IPS-NIHi7 (cell line): ENCODE measurements around the gene NHERF1.

ENCODE experiments used
- DNase-seq: peaks from one replicate; pipeline ENCODE4 v3.0.0; 2012; ENCODE audit warnings: mixed read lengths; ENCODE audit errors: extremely low spot score

The NHERF1 gene

DNA sequence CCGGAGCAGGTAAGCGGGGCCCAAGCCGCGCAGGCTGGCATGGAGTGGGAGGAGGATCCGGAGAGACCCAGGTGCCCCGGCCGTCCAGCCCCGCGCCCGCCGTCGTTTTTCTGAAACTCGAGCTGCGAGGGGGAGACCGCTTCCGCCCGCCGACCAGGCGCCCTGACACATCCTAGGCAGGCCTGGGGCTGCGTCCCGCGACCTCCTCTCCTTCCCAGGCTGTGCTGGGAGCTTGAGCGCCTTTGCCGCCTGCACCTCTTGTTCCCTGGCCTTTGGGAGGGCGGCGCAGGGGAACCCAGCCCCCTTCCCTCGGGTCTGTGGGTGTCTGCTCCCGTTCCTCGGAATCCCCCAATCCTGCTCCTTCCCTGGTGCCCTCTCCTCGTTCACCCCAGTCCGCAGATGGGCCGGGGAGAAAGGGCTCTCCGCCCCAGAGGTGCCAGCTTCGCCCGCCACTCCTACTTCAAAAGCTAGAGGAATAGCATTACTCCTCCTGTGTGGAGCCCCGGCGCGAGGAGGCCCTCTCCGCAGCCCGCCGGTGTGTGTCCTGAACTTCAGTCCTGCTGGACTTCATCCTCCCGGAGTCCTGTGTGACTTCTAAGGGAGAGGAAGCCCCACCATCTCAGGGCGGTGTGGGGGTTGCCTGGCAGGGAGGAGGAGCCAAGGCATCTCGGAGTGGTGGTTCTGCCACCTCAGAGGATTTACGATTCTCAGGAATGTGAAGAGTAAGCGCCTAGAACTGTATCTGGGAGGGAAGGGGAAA, 1.0 kb downstream of the NHERF1 start:
- DNase-seq: no peak

DNA sequence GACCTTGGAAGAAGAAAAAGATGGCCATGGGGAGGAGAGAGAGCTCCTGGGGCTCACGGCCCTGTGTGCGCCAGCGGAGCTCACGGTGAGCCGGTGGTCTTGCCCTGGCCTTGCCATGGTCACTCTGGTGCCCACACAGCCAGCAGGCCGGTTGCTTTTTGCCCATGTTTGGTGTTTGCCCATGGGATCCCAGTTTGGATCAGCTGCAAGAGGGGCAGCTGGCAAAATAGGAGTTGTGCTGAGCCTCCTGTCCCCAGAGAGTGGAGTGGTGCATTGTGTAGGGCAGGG, 1.6 kb downstream of the NHERF1 start:
- DNase-seq: no peak

DNA sequence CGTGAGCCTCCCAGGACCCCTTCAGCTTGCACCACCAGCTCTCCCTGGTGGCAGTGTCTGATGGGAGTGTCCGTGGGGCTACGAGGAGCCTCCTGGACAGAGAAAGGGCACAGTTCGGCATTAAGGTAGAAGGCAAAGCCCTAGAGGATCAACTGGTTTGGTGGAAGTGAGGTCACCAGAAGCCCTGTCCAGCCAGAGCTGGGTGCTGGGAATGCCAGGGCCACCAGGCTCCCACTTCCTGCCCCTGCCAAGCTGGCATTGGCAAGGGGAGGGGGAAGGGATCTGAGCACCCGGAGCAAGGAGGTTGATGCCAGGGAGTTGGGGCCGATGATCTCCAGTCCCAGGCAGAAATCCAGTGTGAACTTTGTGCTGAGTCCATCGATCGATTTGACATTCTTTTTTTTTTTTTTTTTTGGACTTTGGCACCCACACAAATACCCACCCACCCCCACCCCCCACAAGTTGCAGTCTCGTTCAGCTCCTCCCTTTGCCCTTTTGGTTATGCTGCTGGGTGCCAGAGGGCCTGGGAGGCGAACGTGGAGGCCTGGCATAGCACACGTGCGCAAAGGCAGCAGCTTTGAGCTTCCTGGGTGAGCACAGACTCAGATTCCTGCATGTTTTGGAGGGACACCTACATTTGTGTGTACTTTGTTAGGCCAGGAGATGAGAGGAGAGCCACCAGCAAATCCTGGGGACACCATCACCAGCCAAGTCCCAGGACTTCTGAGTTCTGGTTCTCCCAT, 2.1 kb downstream of the NHERF1 start:
- no peak for DNase-seq

DNA sequence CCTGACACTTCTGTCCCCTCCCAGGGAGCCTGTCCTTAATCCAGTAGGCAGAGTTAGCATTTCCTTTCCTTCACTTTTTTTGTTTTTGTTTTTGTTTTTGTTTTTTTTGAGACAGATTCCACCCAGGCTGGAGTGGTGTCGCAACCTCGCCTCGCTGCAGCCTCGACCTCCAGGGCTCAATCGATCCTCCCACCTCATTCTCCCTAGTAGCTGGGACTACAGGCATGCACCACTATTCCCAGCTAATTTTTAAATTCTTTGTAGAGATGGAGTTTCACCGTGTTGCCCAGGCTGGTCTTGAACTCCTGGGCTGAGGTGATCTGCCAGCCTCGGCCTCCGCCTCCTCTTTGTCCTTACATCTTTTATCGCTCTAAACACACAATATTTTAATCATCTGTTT, 4.0 kb downstream of the NHERF1 start:
- DNase-seq: no peak

DNA sequence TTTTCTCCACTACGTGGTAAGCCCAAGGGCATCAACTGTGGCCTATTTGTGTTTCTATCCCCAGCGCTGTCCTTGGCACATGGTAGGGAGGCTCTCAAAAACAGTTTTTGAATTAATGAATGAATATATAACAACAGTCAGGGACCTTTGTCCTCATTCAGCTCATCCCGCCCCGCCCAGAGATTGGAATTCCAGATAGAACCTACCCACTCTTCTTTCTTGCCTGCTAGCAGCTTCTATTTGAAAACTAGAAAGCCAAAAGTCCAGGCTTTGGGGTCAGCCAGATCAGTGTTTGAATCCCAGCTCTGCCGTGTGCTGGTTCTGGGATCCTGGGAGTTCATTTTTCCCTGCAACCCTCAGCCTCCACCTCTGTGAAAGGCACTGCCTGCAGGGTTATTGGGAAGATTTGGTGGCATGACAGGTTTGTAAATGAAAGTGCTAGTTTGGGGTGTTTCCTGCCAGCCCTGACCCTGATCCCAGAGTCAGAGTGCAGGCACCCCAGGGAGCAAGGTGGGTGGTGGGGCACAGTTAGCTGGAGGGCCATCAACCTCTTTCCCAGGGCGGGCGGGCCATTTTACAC, 4.5 kb downstream of the NHERF1 start:
- no peak for DNase-seq

DNA sequence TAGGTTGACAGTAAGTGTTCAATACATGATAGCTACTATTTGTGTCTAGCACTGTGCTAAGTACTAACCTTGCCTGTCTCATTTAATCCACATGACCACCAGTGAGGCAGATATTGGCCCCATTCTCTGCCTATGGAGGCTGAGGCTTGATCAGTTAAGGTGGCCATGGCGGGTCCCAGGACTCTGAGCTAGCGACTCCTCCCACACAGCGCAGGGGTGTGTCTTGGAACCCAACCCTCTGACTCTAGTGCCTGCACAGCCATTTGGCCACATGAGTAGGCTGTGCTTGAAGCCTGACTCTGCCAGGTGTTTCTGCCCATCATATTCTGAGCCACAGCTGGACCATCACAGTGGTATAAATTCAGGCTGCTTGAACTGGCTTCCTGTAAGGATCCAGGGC, 6.4 kb downstream of the NHERF1 start:
- DNase-seq: no peak

DNA sequence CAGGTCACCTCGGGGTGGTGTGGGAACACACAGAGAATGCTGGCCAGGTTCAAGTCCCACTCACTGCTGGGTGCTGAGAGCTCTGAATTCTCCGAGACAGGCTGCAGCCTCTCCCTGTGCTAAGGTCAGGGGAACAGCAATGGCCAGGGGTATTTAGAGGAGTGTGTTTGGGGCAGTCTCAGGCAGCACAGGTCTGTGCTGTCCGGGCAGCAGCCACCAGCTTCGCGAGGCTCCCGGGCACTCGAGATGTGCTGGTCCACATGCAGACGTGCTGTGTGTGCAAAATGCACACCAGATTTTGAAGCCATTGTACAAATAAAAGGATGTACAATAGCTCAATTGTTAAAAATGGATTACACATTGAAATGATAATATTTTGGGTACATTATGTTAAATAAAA, 7.1 kb downstream of the NHERF1 start:
- DNase-seq: no peak

DNA sequence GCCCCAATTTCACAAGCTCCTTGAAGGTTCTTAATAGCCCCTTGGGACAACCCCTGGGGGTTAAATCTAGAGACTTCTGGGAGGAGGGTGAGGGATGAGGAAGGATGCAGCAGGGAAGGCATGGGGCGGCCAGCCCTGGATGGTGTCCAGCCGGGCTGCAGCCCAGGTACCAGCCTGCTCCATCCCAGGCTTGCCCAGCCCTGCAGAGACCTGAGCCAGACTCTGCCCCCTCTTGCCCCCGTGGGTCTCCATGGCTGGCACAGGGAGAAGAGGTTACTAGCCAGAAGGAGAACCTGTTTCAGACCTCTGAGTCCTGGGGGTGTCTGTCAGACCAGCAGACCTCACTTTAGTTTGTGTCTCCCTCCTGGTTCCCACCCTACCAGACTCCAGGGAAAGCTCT, 8.5 kb downstream of the NHERF1 start:
- no peak for DNase-seq

DNA sequence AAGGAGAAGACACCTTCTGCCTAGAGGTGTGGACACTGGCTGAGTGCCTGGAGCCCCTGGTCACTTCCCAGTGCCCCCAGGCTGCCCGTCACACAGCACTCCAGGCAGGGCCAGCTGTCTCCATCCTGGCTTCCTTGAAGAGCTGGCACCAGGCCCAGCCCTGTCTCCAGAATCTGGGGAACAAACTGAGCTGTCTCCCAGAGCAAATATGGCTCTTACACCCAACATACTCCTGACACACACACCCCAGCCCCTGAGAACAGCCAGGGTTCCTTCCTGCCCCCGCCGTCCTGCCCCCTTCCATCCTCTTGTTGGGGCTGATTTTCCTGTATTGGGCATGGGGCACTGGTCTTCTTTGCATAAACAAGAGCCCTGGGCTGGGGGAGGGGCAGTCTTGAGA, 9.1 kb downstream of the NHERF1 start:
- DNase-seq: no peak

DNA sequence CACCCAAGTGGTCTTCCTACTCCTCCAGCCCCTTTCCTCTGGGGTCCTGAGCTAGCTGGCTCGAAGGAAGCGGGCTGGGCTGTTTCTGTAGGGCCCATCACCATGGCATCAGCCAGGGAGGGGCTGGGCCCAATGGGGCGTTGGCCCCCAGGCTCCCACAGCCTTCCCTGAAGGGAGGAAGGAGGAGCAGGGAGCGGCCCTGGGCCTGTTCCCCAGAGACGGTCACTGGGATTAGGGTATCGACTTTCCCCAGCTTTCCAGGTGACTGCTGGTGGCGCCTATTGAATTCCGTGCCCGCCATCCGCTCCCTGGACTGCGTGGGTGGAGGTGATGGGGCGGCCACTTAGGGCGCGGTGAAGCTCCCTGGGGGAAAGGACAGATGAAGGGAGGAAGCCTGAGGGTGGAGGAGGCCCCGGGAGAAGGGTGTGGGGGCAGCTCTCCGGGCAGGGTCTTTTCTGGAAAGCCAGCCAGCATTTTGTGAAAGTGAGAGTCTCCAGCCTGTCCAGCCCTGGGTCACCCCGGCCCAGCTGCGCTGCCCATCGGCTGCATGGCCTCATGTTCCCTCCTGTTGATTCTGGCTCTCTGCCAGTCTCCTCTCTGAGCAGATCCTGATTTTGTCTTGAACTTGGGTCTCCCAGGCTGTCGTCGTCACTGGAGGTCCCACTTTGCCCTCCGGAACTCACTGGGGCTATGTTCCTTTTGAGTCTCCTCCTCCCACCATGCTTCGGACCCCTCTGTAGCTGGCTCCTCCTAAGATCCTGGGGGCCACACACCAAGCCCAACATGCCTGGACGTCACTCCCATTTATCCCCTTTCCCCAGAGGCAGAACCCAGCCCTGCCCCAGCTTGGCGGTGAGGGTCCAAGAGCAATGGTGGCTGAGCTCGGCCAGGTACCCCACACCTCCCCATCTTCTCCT, 9.8 kb downstream of the NHERF1 start:
- no peak for DNase-seq

DNA sequence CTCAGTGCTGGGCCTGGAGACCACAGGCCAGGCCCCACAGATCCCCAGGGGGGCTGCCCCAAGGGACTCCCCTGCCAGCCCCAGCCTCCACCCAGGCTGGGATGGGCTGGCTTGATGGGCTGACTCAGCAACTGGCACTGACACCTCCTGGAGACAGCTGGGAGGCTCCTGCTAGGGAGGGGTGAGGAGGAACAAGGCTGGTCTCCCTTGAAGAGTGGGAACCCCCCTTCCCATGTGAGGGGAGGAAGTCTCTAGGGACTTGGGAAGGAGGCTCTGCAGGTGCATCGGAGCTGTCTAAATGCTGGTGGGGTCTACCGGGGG, 10.4 kb downstream of the NHERF1 start:
- DNase-seq: no peak

DNA sequence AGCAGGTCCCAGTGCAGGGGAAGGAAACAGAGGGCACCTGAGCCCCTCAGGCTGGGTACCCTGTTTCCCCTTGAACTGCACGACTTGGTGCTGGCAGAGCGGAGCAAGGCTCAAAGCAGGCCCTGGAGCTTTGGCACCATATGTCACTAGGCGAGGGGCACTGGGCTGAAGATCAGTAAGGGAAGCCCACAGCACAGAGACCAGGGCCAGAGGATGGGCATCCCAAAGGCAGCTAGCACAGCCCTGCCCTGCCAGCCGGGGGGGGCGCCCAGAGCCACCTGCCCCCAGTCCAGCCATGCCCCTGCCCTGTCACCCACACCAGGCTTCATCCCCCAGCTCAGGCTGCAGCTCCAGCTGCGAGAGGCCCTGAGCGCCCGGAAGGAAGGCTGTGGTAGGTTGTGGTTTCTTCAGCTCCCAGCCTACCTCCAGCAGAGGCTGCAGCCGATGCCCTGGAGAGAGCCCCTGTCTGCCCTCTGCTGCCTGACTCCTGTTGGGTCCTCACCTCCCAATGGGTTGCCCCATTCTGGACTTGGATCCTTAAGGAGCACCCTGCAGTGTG, 10.9 kb downstream of the NHERF1 start:
- DNase-seq: no peak

DNA sequence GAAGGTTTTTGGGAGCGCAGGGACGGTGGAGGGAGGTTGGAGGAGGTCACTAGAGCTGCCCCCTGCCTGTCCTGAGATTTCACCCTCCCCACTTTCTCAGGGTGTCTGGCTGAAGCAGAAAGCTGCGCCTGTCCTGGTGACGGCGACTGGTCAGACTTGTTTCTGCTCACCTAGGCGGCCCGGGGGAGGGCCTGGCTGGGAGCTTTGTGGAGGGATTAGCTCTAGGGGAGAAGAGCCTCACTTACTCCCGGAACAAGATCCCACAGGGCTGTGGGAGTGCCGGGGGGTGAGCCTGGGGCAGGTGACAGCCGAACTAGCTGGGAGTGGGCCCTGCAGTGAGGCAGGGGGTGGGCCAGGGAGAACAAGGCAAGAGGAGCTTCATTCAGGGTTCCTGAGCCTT, 11.5 kb downstream of the NHERF1 start:
- DNase-seq: peak; percentile 63

DNA sequence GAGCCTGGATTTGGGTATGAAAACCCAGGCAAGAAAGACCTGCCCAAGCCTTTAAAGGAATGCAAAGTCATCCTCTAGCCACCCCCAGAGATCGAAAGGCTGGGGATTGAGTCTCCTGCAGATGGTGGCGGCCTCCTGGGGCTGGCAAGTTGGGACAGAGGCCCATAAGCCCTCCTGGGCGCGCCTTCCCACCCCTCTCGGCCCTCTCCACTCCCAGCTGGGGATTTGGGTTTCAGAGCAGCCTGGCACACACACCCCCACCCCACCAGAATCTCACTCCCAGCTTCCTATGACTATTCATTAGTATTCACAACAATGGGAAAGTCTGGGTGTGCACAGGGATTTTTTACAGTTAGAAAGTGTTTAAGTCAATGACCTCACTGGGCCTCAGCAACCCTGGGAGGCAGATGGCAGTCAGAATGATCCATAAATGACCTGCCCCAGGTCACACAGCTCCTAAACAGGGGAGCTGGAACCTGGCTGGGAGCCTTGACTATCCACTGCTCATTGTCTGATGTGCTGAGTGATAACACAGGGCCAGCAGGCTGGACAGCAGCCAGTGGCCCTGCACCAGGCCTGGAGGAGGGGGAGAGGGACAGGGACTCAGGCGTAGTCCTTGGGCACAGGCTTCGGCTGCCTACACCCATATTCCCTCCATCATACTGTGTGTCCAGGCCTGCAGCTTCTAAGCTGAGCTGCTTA, 12.1 kb downstream of the NHERF1 start:
- DNase-seq: peak; percentile 45

DNA sequence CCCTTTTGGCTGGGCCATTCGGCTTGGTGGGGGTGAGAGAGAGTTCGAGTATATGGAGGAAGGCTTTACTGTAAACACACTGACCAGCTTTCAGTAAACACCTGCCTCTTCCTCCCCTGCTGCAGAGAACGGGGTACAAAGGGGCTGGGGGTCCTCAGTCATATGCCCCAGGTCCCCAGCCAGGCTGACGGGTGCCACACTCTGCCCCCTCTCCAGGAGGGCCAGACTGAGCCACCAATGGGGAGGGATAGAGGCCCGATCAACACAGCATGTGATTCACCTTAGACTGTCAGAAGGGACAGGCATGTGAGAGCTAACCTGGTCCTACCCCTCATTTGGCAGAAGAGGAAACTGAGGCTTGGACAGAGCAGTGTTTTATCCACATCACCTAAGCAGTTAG, 13.0 kb downstream of the NHERF1 start:
- no peak for DNase-seq

DNA sequence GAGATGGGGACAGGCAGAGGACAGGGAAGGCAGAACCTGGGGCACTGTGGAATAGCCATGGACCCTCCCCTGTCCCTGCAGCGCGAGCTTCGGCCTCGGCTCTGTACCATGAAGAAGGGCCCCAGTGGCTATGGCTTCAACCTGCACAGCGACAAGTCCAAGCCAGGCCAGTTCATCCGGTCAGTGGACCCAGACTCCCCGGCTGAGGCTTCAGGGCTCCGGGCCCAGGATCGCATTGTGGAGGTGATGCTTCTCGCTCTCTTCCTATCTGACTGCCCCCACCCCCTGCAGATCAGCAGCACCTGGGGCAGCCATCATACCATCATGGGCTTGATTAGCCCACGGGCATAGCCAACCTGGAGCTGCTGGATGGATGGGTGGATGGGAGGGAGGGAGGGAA, 13.5 kb downstream of the NHERF1 start:
- DNase-seq: no peak

DNA sequence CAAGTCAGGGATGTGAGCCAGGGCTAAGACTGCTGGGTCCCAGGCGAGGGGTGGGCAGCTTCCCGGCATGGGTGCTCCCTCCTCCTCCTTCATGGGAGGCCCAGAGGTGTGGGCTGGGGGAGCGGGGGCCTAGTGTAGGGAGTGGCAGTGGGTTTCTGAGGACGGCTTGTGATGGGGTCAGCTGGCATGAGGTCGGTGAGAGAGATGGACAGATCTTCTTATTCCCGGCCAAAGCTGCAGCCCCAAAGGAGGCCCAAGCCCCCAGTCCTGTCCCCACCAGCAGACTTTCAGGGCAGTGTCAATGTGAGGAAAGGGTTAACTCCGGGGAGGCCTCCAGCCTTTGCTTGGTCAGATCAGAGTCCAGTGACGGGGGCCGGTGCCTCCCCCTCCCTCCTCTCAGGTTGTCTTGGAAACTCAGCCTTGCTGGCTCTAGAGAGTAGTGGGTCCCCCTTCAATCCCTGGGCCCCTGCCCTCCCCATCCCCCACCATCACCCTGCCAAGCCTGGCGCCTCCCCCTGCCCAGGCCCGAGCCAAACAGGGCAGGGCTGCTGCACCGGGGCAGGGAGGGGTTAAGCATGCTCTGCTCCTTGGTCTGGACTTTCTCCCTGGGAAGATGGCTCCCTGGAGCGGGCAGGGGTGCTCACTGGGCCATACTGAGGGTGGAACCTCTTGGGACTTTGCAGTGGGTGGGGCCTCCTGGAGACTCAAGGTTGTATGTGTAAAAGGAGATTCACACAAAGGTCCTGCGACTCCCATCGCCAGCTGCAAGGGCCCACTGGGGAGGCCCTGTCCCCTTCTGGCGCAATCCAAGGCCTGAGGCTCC, 15.3 kb downstream of the NHERF1 start:
- DNase-seq: no peak

DNA sequence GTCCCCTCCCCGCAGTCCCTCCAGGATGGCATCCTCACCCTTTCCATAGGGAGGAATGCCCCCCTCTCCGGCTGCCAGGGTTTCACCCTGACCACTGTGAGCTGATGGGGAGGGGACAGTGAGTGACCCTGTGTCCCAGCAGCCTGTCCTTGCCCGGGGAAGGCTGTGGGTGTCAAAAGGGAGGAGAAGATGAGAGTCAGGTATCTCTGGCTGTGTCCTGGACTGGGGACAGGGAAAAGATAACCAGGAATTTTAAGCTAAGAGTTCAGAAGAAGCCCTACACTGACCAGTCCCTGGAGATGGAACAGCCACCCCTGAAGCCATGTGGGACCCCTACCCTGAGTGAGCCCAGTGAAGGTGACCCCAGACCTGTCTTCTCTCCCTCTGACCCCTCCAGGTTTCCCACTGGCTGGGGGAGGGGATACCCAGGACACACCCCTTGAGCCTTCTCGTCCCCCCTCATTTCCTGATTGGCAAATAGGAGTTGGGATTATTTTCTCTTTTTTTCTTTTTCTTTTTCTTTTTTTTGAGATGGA, 16.4 kb downstream of the NHERF1 start:
- no peak for DNase-seq

DNA sequence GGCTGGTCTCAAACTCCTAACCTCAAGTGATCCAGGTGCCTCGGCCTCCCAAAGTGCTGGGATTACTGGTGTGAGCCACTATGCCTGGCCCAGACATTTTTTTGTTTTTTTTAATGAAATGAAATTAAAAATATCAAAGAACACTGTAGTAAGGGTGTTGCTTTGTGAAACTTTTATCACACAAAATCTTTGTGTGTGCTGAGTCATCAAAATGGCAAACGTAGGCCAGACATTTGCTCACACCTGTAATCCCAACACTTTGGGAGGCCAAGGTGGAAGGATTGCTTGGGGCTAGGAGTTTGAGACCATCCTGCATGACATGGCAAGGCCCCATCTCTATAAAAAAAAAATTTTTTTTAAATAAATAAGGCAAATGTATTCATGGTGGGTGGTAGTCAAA, 18.0 kb downstream of the NHERF1 start:
- no peak for DNase-seq

DNA sequence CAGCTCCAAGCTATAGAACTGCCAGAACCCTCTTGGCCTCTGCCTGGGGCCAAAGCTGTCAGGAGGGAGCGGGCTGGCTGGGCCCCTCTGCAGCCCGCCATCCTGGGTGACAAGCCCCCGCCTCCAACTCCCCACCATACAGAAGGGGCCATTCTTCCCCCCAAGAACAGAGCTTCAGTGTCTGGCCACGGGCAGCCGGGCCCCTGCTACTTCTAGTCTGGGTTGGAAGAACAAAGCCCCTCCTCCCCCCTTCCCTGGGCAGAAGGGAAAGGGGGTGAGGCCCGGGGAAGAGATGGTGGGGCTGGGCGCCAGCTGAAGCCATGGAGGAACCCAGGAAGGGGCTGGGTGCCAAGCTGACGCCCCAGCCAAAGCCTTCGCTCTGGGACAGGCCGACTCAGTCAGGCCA, 18.7 kb downstream of the NHERF1 start:
- no peak for DNase-seq
